GM13976 (cell line): ENCODE results near the gene CEP43.

Source experiments
- DNase-seq: peaks from one replicate; pipeline ENCODE4 v3.0.0; 2012; ENCODE audit warnings: low spot score
- CTCF ChIP-seq: IDR thresholded peaks from 2 replicates; pipeline ENCODE4 v1.5.1; 2012; ENCODE audit warnings: borderline replicate concordance, mild to moderate bottlenecking; ENCODE audit not compliant: insufficient read depth; ENCODE audit errors: extremely low read depth, missing control alignments, control extremely low read depth
- in situ Hi-C: fragments of 300-500 bp; cut with MboI; formaldehyde crosslinking; loops from one replicate; pipeline ENCODE4 v1.12.0; 2022; ENCODE audit warnings: low sequenced_read_pairs, mixed read lengths, inconsistent platforms; ENCODE audit not compliant: unreplicated experiment

CEP43 gene

GRCh38 chr6:166957805-166958076, 41.5 kb upstream of the CEP43 start:
- in situ Hi-C loops: no loop called here
- no peak for TF ChIP-seq CTCF
- DNase-seq: no peak

- in situ Hi-C loops: no loop called here
- TF ChIP-seq CTCF: no peak
- DNase-seq: no peak
Observed at GRCh38 chr6:166958926-166959861, 40.0 kb upstream of the CEP43 start.

GRCh38 chr6:166959911-166960608, 39.1 kb upstream of the CEP43 start:
- TF ChIP-seq CTCF: no peak
- no peak for DNase-seq
- in situ Hi-C loops: no loop called here

- DNase-seq: no peak
- in situ Hi-C loops: no loop called here
Observed at GRCh38 chr6:166960609-166960978, 38.6 kb upstream of the CEP43 start.

GRCh38 chr6:166966268-166966667, 32.9 kb upstream of the CEP43 start:
- no peak for DNase-seq
- in situ Hi-C loops: no loop called here
- TF ChIP-seq CTCF: no peak

More at GRCh38 chr6:166960609-166960978, 38.6 kb upstream of the CEP43 start:
- no peak for TF ChIP-seq CTCF

- in situ Hi-C loops: no loop called here
- DNase-seq: no peak
- TF ChIP-seq CTCF: no peak
Observed at GRCh38 chr6:166969390-166970002, 29.7 kb upstream of the CEP43 start.
